Activated T-helper 9 cell treated with anti-CD3 and anti-CD28 coated beads, Interleukin-2, amount 50 U/mL, for 16 hours (primary cell): ENCODE results near the gene FGD2.
"Not testable (repeated sequence)": the region's sequence is repeated elsewhere in the genome, so short reads cannot be mapped to it uniquely, and the experiment has no call there.

Experiments used
- DNase-seq: peaks from one replicate; pipeline ENCODE4 v3.0.0-alpha.2; 2020; ENCODE audit warnings: low read depth

The FGD2 gene

DNA sequence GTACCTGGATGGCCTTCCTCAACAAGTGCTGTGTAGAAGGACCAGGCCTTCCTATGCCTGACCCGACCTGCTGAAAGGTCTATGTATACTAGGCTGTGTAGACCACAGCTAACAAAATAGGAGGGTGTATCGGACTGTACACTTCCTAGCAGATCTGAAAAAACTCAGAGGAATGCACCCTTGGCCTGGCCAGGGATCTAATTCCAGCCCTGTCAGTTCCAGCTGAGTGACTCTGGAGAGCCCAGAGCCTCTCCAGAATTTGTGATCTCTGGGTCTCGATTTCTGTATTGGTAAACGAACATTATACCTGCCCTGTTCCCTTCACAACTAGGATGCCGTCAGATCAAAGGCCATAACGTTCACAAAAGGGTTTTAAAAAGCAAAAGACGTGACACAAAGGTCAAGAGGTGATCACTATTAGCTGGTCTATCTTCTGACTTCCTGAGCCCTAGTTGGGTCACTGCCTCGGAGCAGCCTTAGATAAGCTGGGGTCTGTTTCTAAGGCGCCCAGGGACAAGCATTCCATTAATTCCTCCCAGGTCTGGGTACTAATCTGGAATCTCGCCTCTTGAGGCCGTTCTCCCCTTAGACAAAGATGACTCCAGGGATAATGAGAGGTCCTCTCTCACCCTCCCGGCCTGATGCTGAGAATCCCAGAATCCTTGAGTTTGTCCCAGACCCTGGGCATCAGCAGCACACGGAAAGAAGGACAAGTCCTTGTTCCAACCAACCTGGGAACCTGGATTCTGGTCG is 33.4 kb upstream of the FGD2 start:
- no peak for DNase-seq

GRCh38 chr6:36973190-36973589 is 32.3 kb upstream of the FGD2 start:
- DNase-seq = no peak

DNA sequence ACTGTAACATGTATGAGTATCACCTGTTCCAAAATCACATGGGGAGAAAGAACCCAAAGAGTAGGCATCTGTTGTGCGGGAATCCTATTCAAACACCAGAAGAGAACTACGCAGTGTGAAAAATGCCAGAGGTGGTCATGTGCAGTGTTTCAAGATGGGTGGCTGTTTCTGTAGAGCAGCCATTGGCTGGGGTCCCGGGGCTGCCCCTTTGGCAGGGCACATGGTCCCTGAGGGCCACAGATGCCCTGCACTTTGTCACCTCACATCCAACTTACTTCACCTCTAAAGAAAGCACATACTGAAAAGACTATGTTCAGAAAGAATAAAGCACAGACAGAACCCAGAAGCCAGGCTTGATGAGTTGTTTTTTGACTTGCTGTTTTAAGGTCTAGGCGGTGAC is 31.8 kb upstream of the FGD2 start:
- DNase-seq = no peak

- DNase-seq = no peak
Measured at GRCh38 chr6:36975231-36976006, 30.0 kb upstream of the FGD2 start.

GRCh38 chr6:36976007-36976264 is 29.5 kb upstream of the FGD2 start:
- DNase-seq = no peak

DNA sequence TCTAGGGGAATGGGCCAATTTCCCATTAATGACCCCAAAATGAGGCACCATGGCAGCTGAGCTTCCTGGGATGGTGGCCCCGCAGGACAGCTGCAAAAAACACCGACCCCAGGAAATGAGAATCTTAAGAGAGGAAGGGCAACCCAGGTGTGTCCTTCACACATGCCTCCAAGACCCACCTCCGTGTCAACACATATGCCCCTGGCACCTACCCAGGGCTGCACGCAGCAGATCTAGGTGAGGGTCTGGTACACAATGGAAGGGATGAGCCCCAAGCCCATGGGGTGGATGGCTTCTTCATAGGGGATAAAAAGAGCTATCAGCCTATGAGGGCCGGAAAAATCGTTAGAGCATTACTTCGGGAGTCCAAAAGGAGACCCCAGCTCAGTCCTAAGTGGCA is 28.9 kb upstream of the FGD2 start:
- DNase-seq = no peak

DNA sequence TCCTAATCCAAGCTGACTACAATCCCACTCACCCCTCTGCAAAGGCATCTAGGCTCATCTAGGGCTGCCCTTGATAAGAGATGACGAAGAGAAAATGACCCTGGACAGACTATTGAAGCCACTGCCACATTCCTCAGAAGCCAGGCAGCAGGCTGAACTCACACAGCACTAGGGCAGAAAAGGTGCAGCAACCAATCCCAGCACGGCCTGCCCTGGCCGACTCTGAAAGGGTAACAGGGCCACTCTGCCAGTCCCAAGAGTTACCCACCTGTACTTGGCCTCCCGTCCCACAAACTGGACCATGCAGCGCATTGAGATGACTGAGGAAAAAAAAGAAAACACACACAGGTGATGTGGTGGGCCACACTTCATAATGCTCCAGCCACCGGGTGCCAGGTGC is 28.5 kb upstream of the FGD2 start:
- DNase-seq = no peak

GRCh38 chr6:36977470-36977941 is 27.9 kb upstream of the FGD2 start:
- no peak for DNase-seq

- no peak for DNase-seq
Measured at GRCh38 chr6:36978421-36979346, 26.8 kb upstream of the FGD2 start.

- DNase-seq = no peak
Measured at GRCh38 chr6:36979347-36979742, 26.1 kb upstream of the FGD2 start.

DNA sequence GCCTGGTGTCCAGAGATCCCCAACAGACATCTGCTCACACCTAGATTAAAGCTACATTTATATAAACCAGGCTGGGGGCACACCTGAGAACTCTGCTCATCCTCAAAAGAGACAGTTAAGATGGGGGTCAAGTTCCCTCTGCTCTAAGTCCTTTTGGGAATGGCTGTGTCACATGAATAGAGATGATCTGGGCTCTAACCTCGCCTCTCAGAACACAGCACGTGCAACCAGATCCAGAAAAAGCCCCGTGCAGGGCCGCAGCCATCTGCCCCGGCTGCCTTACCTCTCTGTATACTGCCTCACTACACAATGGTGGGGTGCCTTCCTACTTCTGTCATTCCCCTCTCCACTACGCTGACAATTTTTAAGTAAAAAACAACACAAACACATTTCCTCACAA is 25.3 kb upstream of the FGD2 start:
- no peak for DNase-seq

DNA sequence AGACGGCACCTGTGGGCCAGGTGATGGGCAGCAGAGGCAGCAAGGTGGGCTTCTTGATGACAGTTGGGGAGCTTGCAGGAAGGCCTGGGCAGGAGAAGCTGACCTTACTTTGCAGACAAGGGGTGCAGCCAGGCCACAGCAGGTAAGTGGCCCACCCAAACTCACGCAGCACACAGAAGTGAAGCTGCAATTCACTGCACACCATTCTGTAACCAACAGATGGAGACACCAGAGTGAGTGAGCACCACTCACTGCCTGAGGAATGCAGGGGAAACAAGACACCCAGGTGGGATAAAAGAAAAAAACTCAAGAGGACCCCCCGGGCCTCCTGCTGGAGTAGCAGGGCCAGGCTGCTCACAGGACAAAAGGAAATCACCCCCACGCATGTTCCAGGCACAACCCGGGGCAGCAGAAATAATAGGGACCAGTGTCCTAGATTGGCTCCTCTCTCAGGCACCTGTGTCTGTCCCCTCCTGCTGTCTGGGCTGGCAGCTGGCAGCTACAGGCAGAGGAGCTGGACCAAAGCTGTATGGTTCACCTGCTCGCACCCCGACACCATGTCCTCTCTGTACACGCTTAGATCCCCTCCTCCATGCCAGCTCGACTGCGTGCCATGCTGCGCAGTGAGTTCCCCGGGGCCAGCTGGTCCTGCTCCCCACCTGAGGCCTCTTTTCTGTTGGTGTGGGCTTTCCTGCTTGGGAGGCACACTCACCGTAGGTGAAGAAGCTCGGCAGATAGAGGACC is 24.4 kb upstream of the FGD2 start:
- DNase-seq = no peak

DNA sequence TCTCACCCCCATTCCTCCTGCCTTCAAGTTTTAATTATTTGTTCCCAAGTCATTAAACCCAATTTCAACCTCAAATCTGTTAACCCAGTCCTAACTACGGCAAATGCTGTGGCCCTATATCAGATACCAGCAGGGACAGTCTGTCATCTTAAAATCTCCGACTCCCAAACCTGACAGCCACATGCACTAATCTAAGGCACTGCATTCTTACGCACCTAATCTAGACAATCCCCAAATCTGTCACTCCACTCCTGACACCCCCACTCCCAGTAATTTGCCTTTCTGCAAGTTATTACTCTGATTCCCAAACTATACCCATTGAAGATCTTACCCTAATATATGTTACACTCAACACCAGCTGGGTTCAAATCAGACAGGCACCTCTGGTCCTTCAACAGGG is 21.9 kb upstream of the FGD2 start:
- no peak for DNase-seq

- peak; percentile 29 for DNase-seq
Measured at GRCh38 chr6:36984581-36985416, 20.7 kb upstream of the FGD2 start.

- no peak for DNase-seq
Measured at GRCh38 chr6:36985417-36985807, 20.0 kb upstream of the FGD2 start.

DNA sequence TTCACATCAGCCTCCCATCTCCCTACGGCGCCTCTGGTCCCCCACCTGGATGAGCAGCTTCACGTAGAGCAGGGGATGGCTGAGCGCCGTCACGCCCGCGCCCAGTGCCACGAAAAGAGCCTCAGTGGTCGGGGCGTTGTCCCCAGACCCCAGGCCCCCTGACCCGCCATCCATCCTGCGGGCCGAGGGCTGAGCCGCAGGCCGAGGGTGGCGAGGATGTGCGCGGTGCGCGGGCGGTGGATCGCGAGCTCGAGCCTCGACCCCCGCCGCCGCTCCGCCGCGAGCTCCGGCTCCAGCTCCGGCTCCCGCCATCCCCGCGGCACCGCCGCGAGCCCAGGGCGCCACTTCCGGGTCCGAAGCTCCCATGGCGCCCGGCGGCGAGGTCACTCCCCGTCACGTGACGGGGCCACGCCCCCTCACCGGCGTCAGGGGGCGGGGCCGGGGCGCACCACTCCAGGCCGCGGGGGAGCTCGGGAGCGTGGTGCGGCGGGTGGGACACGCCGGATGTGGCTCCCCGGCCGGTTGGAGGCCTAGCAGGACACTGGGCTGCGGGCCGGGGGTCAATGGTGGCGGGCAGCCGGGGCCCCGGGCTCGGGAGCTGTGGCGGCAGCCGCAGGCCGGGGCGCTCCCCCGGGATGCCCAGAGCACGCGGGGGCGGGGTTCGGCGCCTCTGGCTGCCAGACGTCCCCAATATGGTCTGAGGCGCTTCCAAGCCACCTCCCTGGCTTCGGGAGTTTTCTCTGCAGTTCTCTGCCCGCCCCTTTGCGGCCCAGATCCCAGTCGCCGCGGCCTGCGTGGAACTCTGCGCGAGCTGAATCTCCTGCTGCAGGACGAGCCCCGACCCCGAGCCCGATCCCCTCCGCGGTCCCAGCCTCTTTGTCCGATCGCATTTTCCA is 19.4 kb upstream of the FGD2 start, which contains the start of gene MTCH1:
Gene MTCH1 (minus strand): TSS at position 389 of the 896 bp plus-strand sequence. CDS start 23 bp downstream, at position 366.
- DNase-seq = peak; percentile 82

DNA sequence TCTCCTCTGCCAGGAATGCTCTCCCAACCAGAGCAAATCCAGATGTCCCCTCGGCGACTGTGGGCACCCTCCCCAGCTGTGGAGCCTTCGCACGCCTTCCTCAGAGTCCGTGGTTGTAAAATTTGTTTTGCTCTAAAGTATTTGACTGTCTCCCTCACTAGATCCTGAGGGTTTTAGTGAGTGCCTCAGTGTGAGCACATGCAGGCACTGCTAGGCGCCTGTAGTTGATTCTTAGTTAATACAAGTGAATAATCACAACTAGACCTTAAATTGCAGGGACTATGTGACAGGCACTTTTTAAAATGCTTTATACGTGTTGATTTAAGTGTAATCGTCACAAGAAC is 18.8 kb upstream of the FGD2 start:
- DNase-seq = no peak

- DNase-seq = no peak
Measured at GRCh38 chr6:36989264-36989663, 16.2 kb upstream of the FGD2 start.

DNA sequence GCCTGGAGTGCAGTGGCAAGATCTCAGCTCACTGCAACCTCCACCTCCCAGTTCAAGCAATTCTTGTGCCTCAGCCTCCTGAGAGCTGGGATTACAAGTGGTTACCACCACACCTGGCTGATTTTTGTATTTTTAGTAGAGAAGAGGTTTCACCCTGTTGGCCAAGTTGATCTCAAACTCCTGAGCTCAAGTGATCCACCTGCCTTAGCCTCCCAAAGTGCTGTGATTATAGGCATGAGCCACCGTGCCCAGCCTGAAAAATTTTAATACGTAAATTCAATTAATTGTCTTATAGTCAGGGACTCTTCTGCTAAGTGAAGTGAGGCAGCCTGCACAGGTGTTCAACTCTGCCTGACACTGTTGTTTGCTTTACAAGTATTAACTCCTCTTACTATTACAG is 15.1 kb upstream of the FGD2 start:
- not testable (repeated sequence) for DNase-seq
